GM10266 (cell line): ENCODE data around the gene NPR3.
"Not testable (repeated sequence)": the region's sequence is repeated elsewhere in the genome, so short reads cannot be mapped to it uniquely, and the experiment has no call there.

Experiments used
- DNase-seq: peaks from one replicate; pipeline ENCODE4 v3.0.0; 2012; ENCODE audit errors: extremely low spot score
- CTCF ChIP-seq: IDR thresholded peaks from 2 replicates; pipeline ENCODE4 v1.5.1; 2012; ENCODE audit warnings: mild to moderate bottlenecking, low read depth; ENCODE audit not compliant: control insufficient read depth, insufficient read depth; ENCODE audit errors: missing control alignments

NPR3 gene

GRCh38 chr5:32785611-32786254 lies 74.6 kb downstream of the NPR3 start:
- TF ChIP-seq CTCF = no peak
- DNase-seq = no peak

- no peak for DNase-seq
- no peak for TF ChIP-seq CTCF
These were observed 75.2 kb downstream of the NPR3 start for GRCh38 chr5:32786311-32786710.

- no peak for DNase-seq
- no peak for TF ChIP-seq CTCF
These were observed 79.4 kb downstream of the NPR3 start for GRCh38 chr5:32790411-32790951.

- TF ChIP-seq CTCF = no peak
- DNase-seq = no peak
These were observed 80.6 kb downstream of the NPR3 start for GRCh38 chr5:32791536-32792243.

GRCh38 chr5:32794086-32794485 lies 83.0 kb downstream of the NPR3 start:
- no peak for DNase-seq
- no peak for TF ChIP-seq CTCF

GRCh38 chr5:32802764-32803163 lies 91.6 kb downstream of the NPR3 start:
- DNase-seq = no peak
- TF ChIP-seq CTCF = no peak

- DNase-seq = no peak
- no peak for TF ChIP-seq CTCF
These were observed 92.5 kb downstream of the NPR3 start for GRCh38 chr5:32803656-32804055.

GRCh38 chr5:32805462-32805861 lies 94.3 kb downstream of the NPR3 start:
- DNase-seq = not testable (repeated sequence)
